Activated CD4-positive, alpha-beta memory T cell treated with anti-CD3 and anti-CD28 coated beads, Interleukin-2, amount 10 ng/mL, durations not matched to agents 7 days and 5 days (primary cell): ENCODE data around the gene SH2D2A. TPM values are rescaled to one million over a fixed set of nuclear protein-coding genes. Genes with fewer than 3 reads are reported as not detected.

Experiments
- CTCF ChIA-PET: fragments of 350-600 bp; sonication (Branson Sonifier 250); formaldehyde crosslinking; loops from one replicate; lab custom pipeline; 2021; ENCODE audit warnings: antibody characterized with exemption, inconsistent platforms; lab: Charles Lee
- POLR2A ChIA-PET: fragments of 350-600 bp; sonication (Branson Sonifier 250); formaldehyde crosslinking; loops from one replicate; lab custom pipeline; 2021; ENCODE audit warnings: antibody characterized with exemption; lab: Charles Lee
- DNase-seq: peaks from one replicate; pipeline ENCODE4 v3.0.0-alpha.2; 2020
- H3K27ac Mint-ChIP-seq: one replicate; pipeline ENCODE4 v1.8.0; 2021; ENCODE audit warnings: mild to moderate bottlenecking, mixed read lengths
- H3K27me3 Mint-ChIP-seq: one replicate; pipeline ENCODE4 v1.8.0; 2021; ENCODE audit warnings: mixed read lengths
- H3K36me3 Mint-ChIP-seq: one replicate; pipeline ENCODE4 v1.8.0; 2021; ENCODE audit warnings: low read depth, mixed read lengths
- H3K4me1 Mint-ChIP-seq: one replicate; pipeline ENCODE4 v1.8.0; 2021; ENCODE audit warnings: mixed read lengths
- H3K4me3 Mint-ChIP-seq: one replicate; pipeline ENCODE4 v1.8.0; 2021; ENCODE audit warnings: mild to moderate bottlenecking, mixed read lengths
- H3K9me3 Mint-ChIP-seq: one replicate; pipeline ENCODE4 v1.8.0; 2021; ENCODE audit warnings: mixed read lengths
- total RNA-seq, 2 experiments: library from RNA; stranded (reverse); gene quantifications; one replicate each; pipeline ENCODE4 v1.2.3, GENCODE V29; 2021

SH2D2A gene
- total RNA-seq, 2 experiments from 2014 or later, result 192 to 193 TPM

DNA sequence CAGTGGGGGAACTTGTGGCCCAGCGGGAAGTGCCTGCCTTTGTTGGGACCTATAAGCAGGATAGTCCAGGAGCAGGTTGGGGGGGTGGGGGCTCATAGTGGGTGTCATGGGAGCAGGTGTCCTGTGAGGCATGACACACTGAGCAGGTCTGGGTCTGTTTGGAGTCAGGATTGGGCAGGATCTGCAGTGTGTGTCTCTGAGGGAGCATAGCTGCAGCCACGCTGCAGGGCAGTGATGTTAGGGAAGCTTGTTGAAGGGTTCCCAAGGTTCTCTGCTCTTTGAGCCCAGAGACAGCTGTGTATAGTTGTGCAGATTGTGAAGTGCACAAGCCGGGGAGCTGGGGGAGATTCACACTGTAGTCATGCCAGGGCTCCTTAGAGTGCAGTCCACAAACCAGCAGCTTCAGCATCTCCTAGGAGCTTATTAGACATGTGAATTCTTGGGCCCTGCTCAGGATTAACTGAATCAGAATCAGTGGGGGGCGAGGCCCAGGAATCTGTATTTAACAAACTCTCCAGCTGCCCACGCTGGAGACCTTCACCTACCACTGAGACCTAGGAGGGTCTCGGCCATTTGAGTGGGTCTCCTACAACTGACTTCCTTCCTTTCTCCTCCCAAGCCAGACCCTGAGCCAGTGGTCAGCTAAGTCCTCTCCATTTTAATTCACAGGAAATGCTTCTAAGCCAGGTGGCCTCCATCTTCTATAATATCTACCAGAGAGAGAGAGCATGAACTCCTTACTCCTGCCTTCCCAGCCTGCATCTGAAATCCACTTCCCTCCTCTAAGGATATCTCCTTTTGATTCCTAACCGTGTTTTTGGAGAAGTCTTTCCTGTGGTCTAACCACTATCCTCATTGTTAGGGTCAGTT is 31.2 kb upstream of the SH2D2A start:
- Mint-ChIP-seq H3K27me3 (peaks cover 65% of the 10 kb centered on the region), H3K36me3 (no peaks in the 10 kb centered on the region), H3K4me1 (peaks cover 32% of the 10 kb centered on the region), H3K4me3 (no peak overlapping the region), H3K9me3 (no peaks in the 10 kb centered on the region), H3K27ac (no peak overlapping the region)
- CTCF ChIA-PET, result interaction anchor here (1.3 to 5.4 kb wide), 7 partner anchors 9 to 122 kb away, joined by 3 to 34 read pairs (median 6); partner anchors contain the start of gene NTRK1
- no peak for DNase-seq
- POLR2A ChIA-PET, result interaction anchor here (1.3 to 2.3 kb wide), 5 partner anchors 9 to 31 kb away, joined by 3 to 9 read pairs (median 6); partner anchors contain the start of genes INSRR, NTRK1 and SH2D2A

DNA sequence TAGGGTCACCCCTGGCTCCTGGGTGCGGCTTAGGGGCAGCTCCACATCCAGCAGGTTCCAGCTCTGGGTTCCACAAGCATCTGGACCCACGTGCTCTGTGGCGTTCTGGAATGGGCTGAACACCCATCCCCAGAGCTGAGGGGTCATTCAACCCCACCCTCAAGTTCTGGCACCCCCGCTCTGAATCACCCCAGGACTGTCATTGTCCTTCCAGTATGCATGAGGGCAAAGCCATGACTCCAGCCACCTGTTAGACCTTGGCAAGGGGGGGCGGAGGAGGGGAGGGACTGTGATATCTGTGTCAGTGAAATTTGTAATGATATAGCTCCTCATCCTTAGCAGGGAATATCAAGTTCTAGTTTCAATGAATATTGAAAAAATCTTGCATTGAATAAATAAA is 30.0 kb upstream of the SH2D2A start:
- Mint-ChIP-seq H3K4me3 (no peak overlapping the region), H3K4me1 (peaks cover 32% of the 10 kb centered on the region), H3K27ac (no peak overlapping the region), H3K9me3 (no peaks in the 10 kb centered on the region), H3K27me3 (peaks cover 77% of the 10 kb centered on the region), H3K36me3 (no peaks in the 10 kb centered on the region)
- ChIA-PET CTCF (interaction anchor here (1.0 to 5.4 kb wide), 3 partner anchors 8 to 43 kb away, joined by 5 to 34 read pairs (median 10); partner anchors contain the start of gene NTRK1), POLR2A (interaction anchor here (1.2 to 1.6 kb wide), 3 partner anchors 30 to 46 kb away, joined by 3 to 5 read pairs (median 4); partner anchors contain the start of gene SH2D2A)
- DNase-seq, result no peak

DNA sequence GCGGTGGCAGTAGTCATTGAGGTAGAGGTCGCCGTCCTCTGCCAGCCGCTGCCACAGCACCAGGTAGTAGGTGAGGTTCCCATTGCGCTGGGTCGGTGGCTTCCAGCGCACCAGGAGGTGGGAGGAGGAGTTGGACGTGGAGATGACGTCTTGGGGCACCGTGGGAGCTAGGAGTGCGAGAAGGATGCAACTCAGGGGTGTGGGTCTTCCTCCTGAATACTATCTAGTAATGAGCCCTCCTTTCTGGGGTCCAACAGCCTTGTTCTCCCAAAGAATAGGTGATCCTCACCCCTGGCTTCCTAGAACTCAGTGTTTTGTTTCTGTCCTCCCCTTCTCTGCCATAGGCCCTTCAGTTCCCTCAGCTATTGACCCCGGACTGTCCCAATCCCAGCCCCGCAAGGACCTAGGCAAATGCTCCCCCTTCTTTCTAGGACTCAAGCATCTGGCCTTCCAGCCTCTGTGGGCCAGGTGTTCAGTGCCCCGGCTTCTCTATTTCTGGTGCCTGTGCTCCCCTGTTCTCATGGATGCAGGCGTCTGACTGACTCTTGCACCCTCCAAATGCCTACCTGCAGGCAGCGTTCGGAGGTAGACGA is 29.4 kb upstream of the SH2D2A start:
- ChIA-PET POLR2A (interaction anchor here (1.2 kb wide), 2 partner anchors 38 to 45 kb away, joined by 4 to 5 read pairs; no protein-coding TSS in a partner anchor), CTCF (interaction anchor here (0.5 to 3.5 kb wide), 4 partner anchors 9 to 198 kb away, joined by 3 to 10 read pairs (median 4); partner anchors contain the start of gene NTRK1)
- H3K27me3 Mint-ChIP-seq, result peaks cover 83% of the 10 kb centered on the region
- H3K36me3 Mint-ChIP-seq, result no peaks in the 10 kb centered on the region
- no peak overlapping the region for H3K4me3 Mint-ChIP-seq
- peaks cover 32% of the 10 kb centered on the region for H3K4me1 Mint-ChIP-seq
- DNase-seq, result no peak
- H3K9me3 Mint-ChIP-seq, result no peaks in the 10 kb centered on the region
- H3K27ac Mint-ChIP-seq, result no peak overlapping the region

DNA sequence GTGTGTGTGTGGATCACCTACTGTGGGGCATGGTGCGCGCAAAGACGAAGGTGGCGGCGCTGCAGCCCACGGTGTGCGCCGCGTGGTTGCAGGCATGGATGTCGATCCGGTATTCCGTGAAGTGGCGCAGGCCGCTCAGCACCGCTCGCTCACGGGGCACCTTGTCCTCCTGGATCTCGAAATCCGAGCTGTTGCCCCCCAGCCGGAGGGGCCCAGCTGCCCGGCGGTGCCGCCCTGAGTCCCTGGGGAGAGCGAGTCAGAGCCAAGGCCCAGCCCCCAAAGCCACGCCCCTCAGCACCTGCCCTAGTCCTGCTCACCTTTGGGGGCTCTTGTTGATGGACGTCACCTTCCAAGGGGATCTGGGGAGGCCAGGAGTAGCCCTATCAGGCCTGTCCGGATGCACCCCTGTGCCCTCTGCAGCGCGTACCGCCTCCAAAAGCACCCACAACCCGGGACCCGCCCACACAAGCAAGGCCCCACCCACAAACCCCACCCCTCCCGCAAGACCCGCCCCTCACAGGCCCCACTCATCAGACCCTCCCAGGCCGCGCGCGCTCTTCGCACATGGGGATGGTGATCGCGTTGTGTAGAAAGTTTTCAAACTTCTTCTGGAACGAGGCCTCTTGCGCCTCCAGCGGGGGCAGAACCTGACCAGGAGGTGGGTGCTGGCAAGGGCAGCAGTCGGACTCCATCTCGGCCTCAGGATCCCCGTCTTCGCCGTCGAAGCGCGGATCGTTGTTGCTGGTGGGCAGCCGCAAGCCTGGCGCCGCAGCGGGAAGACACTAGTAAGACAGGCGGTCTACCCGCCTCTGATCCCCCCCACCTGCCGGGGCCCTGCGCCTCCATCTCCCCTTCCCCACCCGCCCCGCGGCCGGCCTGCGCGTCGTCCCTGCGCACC is 28.7 kb upstream of the SH2D2A start:
- Mint-ChIP-seq H3K4me1 (peaks cover 32% of the 10 kb centered on the region), H3K4me3 (peak overlapping the region; percentile 30), H3K27me3 (peaks cover 90% of the 10 kb centered on the region), H3K36me3 (no peaks in the 10 kb centered on the region), H3K27ac (no peak overlapping the region), H3K9me3 (no peaks in the 10 kb centered on the region)
- CTCF ChIA-PET, result interaction anchor here (1.4 kb wide), 1 partner anchor 9 kb away, joined by 3 read pairs; no protein-coding TSS in a partner anchor
- POLR2A ChIA-PET, result no interaction called here
- peak; percentile 32 for DNase-seq

DNA sequence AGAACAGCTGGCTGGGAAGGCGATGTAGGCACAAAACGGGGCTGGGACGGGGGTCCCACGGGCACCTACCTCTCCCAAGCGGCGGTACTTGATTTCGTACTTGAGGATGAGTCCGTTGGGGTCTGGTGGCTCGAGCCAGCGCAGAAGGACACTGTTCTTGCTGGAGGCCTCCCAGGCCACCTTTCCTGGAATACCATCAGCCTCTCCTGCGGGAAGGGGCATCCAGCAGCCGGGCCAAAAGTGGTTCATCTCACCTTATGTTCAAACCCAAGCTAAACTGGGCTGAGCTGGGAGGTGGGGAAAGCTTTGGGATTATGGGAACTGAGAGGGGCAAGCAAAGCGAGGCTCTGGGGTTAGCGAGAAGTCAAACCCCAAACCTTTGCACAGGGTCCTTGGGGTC is 28.0 kb upstream of the SH2D2A start:
- ChIA-PET CTCF (no interaction called here), POLR2A (no interaction called here)
- no peak for DNase-seq
- H3K36me3 Mint-ChIP-seq, result no peaks in the 10 kb centered on the region
- H3K27ac Mint-ChIP-seq, result no peak overlapping the region
- H3K4me1 Mint-ChIP-seq, result peaks cover 31% of the 10 kb centered on the region
- no peak overlapping the region for H3K4me3 Mint-ChIP-seq
- peaks cover 88% of the 10 kb centered on the region for H3K27me3 Mint-ChIP-seq
- no peaks in the 10 kb centered on the region for H3K9me3 Mint-ChIP-seq

DNA sequence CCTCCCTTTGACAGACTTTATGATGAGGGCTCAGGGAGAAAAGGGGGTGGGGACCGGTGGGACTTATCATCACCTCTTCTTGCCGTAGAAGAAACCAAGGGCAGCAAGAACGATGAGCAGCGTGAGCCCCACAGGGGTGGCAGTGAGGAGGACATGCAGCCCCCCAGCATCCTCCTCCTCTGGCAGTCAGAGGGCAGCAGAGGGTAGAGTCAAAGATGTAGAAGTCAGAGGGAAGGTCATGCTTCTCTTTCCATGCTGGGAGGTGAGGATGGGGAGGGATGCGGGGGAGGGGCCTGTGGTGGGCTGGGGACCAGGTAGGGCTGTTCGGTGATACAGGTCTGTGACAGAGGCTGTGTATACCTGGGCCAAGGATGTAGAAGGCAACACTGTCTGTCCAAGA is 27.5 kb upstream of the SH2D2A start:
- DNase-seq, result no peak
- no peaks in the 10 kb centered on the region for H3K9me3 Mint-ChIP-seq
- CTCF ChIA-PET, result interaction anchor here (1.4 kb wide), 1 partner anchor 16 kb away, joined by 3 read pairs; no protein-coding TSS in a partner anchor
- POLR2A ChIA-PET, result no interaction called here
- no peaks in the 10 kb centered on the region for H3K36me3 Mint-ChIP-seq
- H3K4me1 Mint-ChIP-seq, result peaks cover 26% of the 10 kb centered on the region
- H3K27ac Mint-ChIP-seq, result no peak overlapping the region
- peaks cover 86% of the 10 kb centered on the region for H3K27me3 Mint-ChIP-seq
- H3K4me3 Mint-ChIP-seq, result no peak overlapping the region

DNA sequence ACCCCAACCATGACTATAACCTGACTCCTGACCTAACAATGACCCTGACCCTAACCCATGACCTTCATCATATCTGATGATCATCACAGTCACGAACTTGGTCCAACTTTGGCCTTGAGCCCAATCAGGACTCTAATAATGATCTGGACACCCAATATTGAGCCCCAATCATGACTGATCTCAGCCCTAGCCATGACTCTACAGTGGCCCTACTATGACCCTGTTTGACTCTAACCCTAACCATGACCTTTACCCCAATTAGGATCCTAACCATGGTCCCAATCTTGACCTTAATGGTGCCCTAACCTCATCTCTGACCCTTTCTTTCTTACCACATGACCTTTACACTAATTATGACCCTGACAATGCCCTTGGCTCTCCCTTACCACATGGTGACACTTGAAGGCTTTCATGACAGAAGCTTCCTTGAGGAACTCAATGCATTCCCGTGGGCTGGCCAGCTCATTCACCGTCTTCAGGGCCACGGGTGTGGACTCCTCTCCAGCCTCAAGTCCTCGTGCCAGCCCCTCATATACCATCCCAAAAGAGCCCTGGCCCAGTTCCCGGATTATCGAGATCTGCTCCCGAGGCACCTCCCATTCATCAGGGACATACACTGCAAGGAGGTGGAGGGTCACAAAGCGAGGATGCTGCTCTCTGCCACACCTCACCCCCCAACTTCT is 26.1 kb upstream of the SH2D2A start:
- DNase-seq, result no peak
- H3K4me3 Mint-ChIP-seq, result no peak overlapping the region
- H3K27ac Mint-ChIP-seq, result no peak overlapping the region
- H3K27me3 Mint-ChIP-seq, result peaks cover 74% of the 10 kb centered on the region
- POLR2A ChIA-PET, result no interaction called here
- no peaks in the 10 kb centered on the region for H3K9me3 Mint-ChIP-seq
- H3K36me3 Mint-ChIP-seq, result no peaks in the 10 kb centered on the region
- CTCF ChIA-PET, result interaction anchor here (1.4 kb wide), 1 partner anchor 17 kb away, joined by 3 read pairs; no protein-coding TSS in a partner anchor
- peaks cover 19% of the 10 kb centered on the region for H3K4me1 Mint-ChIP-seq

DNA sequence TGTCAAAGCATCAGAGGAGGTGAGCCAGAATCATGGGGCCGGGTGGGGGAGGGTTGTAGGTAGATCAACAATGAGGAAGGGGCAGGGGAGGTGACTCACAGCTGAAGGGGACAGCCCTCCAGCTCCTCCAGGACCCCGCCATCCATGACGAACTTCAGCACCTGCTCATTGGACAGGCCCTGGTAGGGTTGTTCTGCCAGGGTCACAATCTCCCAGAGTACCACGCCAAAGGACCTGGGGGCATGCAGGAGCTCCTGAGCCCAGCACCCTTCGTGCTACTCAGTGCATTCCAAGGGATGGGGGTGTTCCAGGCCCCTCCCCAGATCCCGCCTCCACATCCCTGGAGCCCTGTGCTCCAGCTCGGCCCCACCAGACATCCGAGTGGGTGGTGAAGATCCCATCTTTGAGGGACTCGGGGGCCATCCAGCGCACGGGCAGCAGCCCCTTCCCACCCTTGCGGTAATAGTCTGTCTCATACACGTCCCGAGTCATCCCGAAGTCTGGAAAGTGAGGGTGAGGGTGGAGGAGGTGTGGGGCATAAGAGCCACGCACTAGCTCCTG is 24.7 kb upstream of the SH2D2A start:
- Mint-ChIP-seq H3K4me3 (no peak overlapping the region), H3K4me1 (peaks cover 29% of the 10 kb centered on the region), H3K36me3 (no peaks in the 10 kb centered on the region), H3K27ac (no peak overlapping the region), H3K27me3 (peaks cover 60% of the 10 kb centered on the region), H3K9me3 (no peaks in the 10 kb centered on the region)
- ChIA-PET POLR2A (interaction anchor here (1.0 kb wide), 1 partner anchor 34 kb away, joined by 3 read pairs; no protein-coding TSS in a partner anchor), CTCF (interaction anchor here (0.6 to 6.3 kb wide), 4 partner anchors 19 to 101 kb away, joined by 3 to 67 read pairs (median 6); partner anchors contain the start of genes MRPL24 and NTRK1)
- DNase-seq, result no peak

DNA sequence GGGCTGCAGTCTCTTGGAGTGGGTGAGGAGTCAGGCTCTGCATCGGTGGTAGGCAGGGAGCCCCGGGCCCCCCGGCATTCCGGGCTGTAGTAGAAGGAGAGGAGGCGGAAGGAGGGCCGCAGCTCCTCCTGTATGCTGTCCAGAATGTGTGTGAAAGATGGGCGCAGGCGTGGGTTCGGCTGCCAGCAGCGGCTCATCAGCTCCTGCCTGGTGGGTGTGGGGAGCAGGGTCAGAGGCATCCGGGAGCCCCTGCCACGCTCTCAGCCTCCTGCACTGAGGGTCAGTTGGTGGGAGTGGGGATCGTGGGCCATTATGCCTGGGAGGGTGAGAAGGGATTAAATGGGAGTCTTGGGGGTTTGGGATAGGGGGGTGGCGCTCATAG is 24.2 kb upstream of the SH2D2A start:
- Mint-ChIP-seq H3K36me3 (no peaks in the 10 kb centered on the region), H3K9me3 (no peaks in the 10 kb centered on the region), H3K27ac (no peak overlapping the region), H3K4me3 (no peak overlapping the region), H3K27me3 (peaks cover 56% of the 10 kb centered on the region), H3K4me1 (peaks cover 34% of the 10 kb centered on the region)
- POLR2A ChIA-PET, result interaction anchor here (1.0 kb wide), 1 partner anchor 33 kb away, joined by 3 read pairs; no protein-coding TSS in a partner anchor
- CTCF ChIA-PET, result interaction anchor here (0.6 to 6.3 kb wide), 3 partner anchors 19 to 100 kb away, joined by 3 to 67 read pairs (median 7); partner anchors contain the start of genes MRPL24 and NTRK1
- DNase-seq, result no peak

DNA sequence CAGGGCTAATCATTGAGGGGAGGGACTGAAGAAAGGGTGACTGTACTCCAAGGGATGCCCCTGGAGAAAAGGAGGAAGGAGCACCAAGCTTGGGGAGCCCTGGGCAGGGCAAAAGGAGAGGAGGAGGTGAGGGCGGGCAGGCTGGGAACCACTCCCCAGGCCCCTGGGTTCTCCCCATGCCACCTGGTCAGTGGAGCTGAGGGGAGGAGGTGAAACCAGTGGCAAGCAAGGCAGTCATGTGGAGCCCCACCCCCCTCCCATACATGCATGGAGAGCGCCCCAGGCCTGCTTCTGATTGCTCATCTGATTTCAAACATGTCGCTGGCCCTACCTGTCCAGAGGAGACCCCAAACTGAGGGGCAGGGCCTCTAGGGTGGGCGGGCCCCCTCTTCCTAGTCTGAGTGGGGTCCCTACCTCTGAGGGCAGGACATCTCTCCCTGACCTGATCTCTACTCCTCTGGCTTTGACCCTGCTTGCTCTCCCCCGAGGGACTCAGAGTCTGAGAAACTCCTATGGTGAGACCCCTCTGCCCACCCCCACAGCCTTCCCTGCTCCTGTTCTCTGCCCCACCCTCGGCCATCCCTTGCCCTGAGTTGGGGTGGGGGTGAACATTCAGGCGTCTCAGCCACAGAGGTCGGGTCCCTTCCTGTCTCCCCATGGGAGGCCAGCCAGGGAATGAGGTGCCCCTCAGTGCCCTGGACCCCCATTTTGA is 23.7 kb upstream of the SH2D2A start:
- POLR2A ChIA-PET, result no interaction called here
- H3K4me1 Mint-ChIP-seq, result peaks cover 36% of the 10 kb centered on the region
- CTCF ChIA-PET, result interaction anchor here (0.6 to 6.3 kb wide), 4 partner anchors 12 to 100 kb away, joined by 3 to 67 read pairs (median 18); partner anchors contain the start of genes MRPL24 and NTRK1
- DNase-seq, result no peak
- no peaks in the 10 kb centered on the region for H3K9me3 Mint-ChIP-seq
- H3K27ac Mint-ChIP-seq, result no peak overlapping the region
- no peaks in the 10 kb centered on the region for H3K36me3 Mint-ChIP-seq
- H3K4me3 Mint-ChIP-seq, result no peak overlapping the region
- peaks cover 54% of the 10 kb centered on the region for H3K27me3 Mint-ChIP-seq
